Mononuclear cell (primary cell): ENCODE results near the gene SLX4IP. TPM values are rescaled to one million over a fixed set of nuclear protein-coding genes. Genes with fewer than 3 reads are reported as not detected.
"Not testable (repeated sequence)": the region's sequence is repeated elsewhere in the genome, so short reads cannot be mapped to it uniquely, and the experiment has no call there.

ENCODE experiments used
- H3K27me3 ChIP-seq: 2 replicates; pipeline ENCODE4 v1.6.0; 2011; ENCODE audit warnings: low read length, control low read depth; ENCODE audit not compliant: insufficient read depth
- H3K4me1 ChIP-seq: 2 replicates; pipeline ENCODE4 v1.5.1; 2011; ENCODE audit warnings: mild to moderate bottlenecking, low read length, control low read depth; ENCODE audit not compliant: insufficient read depth
- H3K4me3 ChIP-seq: 2 replicates; pipeline ENCODE4 v1.5.1; 2011; ENCODE audit warnings: mild to moderate bottlenecking, low read length, moderate library complexity
- H3K9me3 ChIP-seq: 2 replicates; pipeline ENCODE4 v1.5.1; 2011; ENCODE audit warnings: low read depth, mild to moderate bottlenecking, control low read depth, low read length
- total RNA-seq: library from RNA; depleted of rRNA; stranded (reverse); fragments of >200 nt; gene quantifications from one replicate; pipeline ENCODE4 v1.2.3, GENCODE V29; 2012

SLX4IP gene
- total RNA-seq, 1 donor = 1.2 TPM

DNA sequence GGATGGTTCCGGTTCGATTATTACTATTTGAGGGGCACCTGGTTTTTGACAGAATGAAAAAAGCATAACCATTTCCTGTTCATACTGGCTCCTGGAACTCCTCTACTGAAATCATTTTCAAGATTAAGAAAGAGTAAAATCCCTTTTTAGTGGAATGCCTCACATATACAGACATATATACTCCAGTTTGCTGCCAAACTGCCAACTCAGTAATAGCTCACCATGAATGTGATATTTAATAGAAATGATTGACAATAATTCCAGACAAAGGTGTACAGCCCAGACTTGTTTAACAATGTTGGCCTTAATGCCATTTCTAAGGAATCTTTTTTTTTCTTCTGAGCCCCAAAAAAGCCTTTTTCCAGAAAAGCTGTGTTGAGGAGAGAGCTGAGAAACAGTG is 145.6 kb downstream of the SLX4IP start:
- Histone ChIP-seq H3K27me3 (no peaks in the 10 kb centered on the region), H3K9me3 (no peaks in the 10 kb centered on the region), H3K4me1 (no peaks in the 10 kb centered on the region), H3K4me3 (no peak overlapping the region)

DNA sequence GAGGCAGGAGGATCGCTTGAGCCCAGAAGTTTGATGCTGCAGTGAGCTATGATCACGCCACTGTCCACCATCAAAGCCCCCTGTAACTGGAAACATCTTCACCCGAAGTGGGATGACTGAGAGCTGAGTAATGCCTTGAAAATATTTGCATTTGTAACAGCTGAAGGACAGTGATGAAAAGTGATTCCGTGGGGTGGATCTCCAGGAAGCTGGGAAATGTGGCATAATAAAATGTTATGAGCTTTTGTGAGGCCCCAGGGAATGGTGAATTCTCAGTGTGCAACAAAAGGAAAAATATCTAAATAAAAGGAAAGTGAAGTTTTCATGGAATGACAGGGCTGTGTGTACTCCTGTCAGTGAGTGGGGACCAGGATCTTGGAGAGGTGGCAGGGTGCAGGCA is 146.7 kb downstream of the SLX4IP start:
- Histone ChIP-seq H3K27me3 (no peaks in the 10 kb centered on the region), H3K9me3 (no peaks in the 10 kb centered on the region), H3K4me1 (no peaks in the 10 kb centered on the region), H3K4me3 (no peak overlapping the region)

DNA sequence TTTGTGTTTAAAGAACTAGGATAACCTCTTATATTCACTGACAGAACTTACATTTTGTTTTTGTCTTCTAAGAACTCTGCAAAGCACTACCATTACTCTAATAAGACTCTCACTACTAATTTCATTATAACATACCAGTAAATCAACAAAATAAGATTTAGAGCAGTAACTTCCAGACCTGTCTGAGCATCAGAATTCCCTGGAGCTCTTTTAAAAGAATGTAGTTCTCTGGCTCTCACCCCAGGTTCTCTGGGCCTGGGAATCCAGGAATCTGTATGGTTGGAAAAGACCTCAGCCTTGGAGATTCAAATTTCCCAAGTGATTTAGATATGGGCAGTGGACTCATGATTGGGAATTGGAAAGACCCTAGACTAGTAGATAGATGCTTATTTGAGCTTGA is 149.3 kb downstream of the SLX4IP start:
- H3K4me1 ChIP-seq = no peaks in the 10 kb centered on the region
- no peak overlapping the region for H3K4me3 ChIP-seq

DNA sequence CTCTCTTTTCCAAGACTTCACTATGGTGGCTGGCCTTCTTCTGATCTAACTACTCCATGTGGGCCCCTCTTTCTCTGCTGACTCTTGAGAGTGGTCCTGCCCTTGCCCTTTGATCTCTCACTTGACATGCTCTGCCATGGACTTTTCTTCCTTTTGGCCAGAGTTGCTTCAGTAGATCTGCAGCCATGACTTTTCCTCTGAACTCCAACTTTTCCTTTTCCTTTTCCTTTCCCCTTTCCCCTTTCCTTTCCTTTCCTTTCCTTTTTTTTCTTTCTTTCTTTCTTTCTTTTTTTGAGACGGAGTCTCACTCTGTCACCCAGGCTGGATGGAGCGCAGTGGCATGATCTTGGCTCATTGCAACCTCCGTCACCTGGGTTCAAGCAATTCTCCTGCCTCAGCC is 150.2 kb downstream of the SLX4IP start:
- H3K4me1 ChIP-seq = no peaks in the 10 kb centered on the region

More for the DNA sequence above, 149.3 kb downstream of the SLX4IP start:
- no peaks in the 10 kb centered on the region for H3K9me3 ChIP-seq
- no peaks in the 10 kb centered on the region for H3K27me3 ChIP-seq

DNA sequence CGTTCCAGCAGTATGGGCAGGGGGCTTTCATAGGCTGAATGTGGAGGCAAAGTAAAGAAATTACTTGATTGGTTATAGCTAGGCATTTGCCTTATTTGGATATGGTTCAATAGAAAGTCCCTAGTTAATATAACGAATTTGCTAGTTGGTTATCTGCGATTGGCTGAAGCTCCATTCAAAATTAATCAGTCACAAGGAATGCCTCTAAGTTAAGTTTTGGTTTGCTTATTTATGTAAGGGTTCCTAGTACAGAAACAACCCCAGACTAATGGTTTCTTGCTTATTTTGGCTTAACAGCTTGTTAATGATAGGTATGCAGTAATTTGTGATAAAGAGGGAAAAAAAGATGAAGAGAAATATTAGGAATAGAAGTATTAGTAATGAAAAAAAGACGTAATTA is 151.2 kb downstream of the SLX4IP start:
- Histone ChIP-seq H3K9me3 (no peaks in the 10 kb centered on the region), H3K4me1 (no peaks in the 10 kb centered on the region), H3K27me3 (no peaks in the 10 kb centered on the region), H3K4me3 (no peak overlapping the region)

More for the DNA sequence above, 150.2 kb downstream of the SLX4IP start:
- H3K27me3 ChIP-seq = no peaks in the 10 kb centered on the region
- H3K4me3 ChIP-seq = no peak overlapping the region
- no peaks in the 10 kb centered on the region for H3K9me3 ChIP-seq

DNA sequence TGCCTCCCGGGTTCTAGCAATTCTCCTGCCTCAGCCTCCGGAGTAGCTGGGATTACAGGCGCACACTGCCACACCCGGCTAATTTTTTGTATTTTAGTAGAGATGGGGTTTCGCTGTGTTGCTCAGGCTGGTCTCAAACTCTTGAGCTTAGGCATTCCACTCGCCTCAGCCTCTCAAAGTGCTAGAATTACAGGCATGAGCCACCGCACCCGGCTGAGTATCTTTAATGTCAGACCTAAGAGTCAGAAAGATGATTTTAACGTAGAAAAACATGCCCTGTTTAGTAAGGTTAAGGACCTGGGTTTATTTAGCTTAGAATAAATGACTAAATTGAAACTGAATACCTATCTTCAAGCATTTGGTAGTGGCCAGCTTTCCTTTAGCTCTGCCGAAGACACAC is 155.3 kb downstream of the SLX4IP start:
- not testable (repeated sequence) for H3K4me3 ChIP-seq, H3K4me1 ChIP-seq

DNA sequence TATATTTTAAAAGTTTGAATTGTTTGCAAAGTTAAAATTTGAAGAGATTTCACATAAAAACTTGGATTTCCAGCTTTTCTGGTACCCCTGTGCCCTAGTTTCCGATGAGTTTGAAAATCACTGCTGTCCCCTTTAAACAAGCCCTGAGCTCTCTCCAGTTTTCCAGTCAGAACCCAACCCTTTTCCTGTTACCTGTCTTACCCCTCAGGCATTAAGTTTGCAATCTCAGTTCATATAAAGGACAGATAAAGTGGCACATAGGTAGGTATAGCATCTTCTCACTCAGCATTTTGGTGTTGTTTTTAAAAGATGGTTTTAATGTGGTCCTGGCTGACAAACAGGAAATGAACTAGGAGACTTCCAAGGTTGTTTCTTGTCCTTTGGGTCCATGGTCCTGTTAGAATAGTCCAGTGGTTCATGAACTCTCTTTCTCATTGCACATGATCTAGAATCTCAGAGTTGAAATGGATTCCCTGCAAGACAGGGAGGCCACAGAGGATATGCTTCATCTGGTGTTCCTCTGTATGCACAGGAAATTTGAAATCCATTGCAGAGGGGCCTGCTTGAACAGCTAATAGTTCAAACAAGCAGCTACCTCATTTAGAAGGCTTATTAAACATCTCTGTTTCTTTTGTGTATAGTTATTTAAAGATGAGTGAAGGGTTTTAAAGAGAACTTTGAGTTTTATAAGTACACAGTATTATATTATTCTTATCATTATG is 156.0 kb downstream of the SLX4IP start:
- H3K9me3 ChIP-seq = no peaks in the 10 kb centered on the region
- no peaks in the 10 kb centered on the region for H3K4me1 ChIP-seq
- H3K27me3 ChIP-seq = no peaks in the 10 kb centered on the region
- H3K4me3 ChIP-seq = no peak overlapping the region

More for the DNA sequence above, 155.3 kb downstream of the SLX4IP start:
- not testable (repeated sequence) for H3K27me3 ChIP-seq, H3K9me3 ChIP-seq

DNA sequence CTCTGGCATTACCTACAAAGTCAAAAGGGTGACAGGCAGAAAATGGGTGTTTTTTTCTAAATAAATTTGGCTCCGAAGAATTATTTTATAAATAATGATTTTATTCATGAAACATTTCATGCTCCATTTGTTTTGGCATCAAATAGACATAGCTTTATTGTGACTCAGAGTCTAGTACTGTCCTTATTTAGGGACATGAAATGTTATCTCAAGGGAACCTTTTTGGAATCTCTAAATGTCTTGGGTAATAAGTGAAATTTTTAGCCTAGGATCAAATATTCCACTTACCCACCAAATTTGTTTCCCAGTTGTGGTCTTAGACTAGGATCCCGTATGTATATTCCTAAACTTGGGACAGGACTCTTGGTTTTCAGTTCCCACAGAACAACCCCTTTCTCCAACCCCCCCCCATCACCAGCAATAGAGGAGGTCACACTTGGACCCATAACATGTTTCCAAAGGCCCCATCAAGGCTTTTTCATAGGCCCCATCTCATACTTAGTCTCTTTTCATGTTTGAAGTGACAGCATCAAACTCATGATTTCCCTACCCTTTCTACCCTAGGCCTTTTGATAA is 156.9 kb downstream of the SLX4IP start:
- Histone ChIP-seq H3K27me3 (no peaks in the 10 kb centered on the region), H3K4me3 (no peak overlapping the region), H3K4me1 (peaks cover 2% of the 10 kb centered on the region), H3K9me3 (no peaks in the 10 kb centered on the region)

DNA sequence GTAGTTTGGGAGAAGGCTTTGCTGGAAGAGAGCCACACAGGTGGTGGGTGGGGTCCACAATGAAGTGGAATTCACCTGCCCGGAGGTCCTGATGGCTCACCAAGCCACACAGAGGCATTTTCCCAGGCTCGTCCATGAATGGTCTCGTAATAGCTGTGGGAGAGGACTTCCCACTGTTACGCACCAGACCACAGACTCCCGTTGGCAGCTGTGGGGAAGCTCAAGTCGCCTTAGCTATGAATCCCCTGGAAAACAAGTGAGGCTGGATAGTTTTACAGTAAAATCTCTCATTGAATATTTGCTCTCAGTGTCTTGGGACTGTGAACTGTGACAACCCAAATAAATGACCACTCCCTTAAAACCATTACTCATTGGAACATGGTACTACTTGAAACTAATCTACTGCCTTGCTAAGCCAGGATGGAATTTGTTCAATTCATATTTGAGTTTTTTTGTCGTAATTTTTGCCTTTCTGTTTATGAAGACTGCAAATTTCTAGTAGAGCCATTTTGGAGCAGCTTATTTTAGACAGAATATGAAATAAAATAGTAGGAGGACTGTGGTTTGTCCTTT is 159.3 kb downstream of the SLX4IP start:
- no peak overlapping the region for H3K4me3 ChIP-seq
- H3K9me3 ChIP-seq = no peaks in the 10 kb centered on the region
- H3K27me3 ChIP-seq = no peaks in the 10 kb centered on the region
- H3K4me1 ChIP-seq = peaks cover 4% of the 10 kb centered on the region

DNA sequence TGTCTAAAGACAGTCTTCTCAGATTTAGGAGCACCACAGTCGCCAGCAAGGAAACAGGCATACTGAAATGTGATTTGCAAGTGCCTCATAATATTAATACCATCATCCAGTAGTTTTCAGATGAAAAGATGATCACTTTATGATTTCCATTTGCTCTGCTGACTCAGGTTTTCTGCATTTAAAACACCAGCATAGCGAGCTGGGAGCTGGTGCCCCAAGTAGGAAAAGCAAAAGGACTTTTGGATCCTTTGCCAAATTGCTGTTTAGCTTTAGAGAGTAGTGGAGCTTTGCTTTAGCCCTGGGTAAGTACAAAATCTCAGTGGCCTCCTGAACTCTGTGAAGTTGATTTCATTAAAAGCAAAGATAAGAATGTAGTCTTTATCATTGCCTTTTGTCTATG is 160.2 kb downstream of the SLX4IP start:
- Histone ChIP-seq H3K27me3 (no peaks in the 10 kb centered on the region), H3K4me3 (no peak overlapping the region), H3K4me1 (peaks cover 4% of the 10 kb centered on the region), H3K9me3 (no peaks in the 10 kb centered on the region)

DNA sequence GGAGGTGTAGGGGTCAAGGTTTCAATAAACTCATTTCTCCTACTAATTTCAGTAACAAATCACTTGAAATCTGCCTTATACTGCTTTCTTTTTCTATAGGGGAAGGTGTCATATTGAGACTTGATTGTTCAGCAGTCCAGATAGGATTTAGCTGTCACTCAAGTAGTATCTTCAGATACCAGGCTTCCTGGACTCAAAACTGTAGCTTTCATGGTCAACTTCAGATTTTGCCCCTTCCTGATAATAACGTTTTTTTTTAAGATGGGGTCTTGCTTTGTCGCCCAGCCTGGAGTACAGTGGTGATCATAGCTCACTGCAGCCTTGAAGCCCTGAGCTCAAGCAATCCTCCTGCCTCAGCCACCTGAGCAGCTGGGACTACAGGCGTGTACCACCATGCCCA is 160.9 kb downstream of the SLX4IP start:
- Histone ChIP-seq H3K27me3 (no peaks in the 10 kb centered on the region), H3K4me1 (peaks cover 4% of the 10 kb centered on the region), H3K9me3 (no peaks in the 10 kb centered on the region), H3K4me3 (no peak overlapping the region)

DNA sequence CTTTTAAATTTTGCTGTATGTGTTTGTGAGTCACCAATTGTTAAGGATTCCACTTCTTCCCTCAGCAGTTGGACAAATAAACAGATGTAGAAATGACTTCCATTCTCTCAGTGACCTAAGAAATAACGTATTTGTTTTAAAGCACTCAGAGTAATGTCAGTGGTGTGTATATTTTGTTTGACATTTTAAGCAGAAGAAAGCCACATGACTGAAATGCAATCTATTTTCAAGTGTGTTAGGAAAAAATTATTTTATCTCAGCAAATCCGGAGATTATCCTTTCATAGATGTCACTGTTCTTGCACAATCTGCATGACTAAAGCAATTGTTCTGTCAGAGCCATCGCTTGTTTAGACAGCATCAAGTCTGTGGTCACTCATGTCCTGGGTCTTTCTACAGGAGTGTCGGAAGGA is 161.6 kb downstream of the SLX4IP start:
- Histone ChIP-seq H3K4me3 (no peak overlapping the region), H3K27me3 (no peaks in the 10 kb centered on the region), H3K9me3 (no peaks in the 10 kb centered on the region), H3K4me1 (peaks cover 4% of the 10 kb centered on the region)

DNA sequence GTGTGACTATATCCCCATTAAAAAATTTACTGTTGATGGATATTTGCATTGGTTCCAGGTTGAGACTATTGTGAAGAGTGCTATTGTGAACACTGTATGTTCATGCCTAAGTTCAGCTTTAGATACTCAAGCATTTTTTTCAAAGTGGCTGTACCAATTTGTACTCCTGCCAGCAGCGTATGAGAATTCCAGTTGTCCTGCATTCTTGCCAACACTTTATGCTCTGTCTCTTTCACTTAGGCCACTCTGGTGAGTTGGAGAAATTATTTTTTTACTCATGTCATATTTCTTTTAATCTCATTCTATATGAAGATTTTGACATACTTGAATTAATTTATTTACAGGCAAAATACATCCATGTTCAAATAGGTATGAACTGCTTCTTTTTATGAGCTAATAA is 162.5 kb downstream of the SLX4IP start:
- Histone ChIP-seq H3K4me3 (no peak overlapping the region), H3K9me3 (no peaks in the 10 kb centered on the region), H3K27me3 (no peaks in the 10 kb centered on the region), H3K4me1 (peaks cover 4% of the 10 kb centered on the region)

DNA sequence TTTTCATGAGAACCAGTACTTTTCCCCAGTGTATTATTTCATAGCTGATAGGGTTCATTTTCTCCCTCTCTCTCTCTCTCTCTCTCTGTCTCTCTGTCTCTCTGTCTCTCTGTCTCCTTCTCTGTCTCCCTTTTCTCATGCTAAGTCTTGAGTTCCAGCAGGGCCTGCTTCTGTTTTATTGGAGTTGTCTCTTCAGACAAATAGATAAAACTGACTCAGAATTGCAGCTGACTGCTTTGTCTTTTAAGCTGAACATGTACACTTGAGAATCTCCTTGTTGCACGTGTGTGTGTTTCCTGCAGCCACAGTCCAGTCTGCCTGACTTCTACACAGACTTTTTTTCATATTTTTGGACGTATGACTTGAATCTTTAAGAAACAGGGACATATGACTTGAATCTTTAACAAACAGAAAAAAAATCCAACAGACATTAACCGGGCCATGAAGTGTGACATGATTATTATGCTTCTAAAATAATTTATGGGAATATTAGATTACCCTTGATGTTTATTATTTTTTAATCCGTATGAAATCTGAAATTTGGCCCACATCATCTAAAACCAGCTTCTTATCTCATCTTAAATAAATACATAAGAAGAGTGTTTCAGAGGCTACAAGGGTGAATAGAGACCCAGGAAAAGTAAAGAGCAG is 167.2 kb downstream of the SLX4IP start:
- Histone ChIP-seq H3K4me3 (no peak overlapping the region), H3K27me3 (no peaks in the 10 kb centered on the region), H3K9me3 (no peaks in the 10 kb centered on the region), H3K4me1 (no peaks in the 10 kb centered on the region)

DNA sequence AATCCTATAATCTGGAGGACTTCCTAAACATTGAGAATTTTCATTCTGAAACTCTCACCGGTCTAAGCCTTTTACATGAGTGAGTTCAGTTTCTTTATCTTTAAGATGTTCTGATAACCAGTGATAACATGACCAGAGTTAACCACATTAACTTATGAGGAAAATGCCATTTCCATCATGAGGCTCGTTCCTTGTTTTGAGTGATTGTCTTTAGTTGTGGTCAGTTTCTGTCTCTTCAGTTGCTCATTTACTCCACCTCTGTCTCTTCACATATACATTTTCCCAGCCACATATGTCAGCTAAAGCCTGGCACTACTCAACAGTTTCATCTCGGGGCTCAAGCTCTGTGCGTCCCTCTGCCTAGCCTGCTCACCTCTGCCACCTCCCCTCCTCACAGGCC is 168.3 kb downstream of the SLX4IP start:
- Histone ChIP-seq H3K9me3 (no peaks in the 10 kb centered on the region), H3K4me3 (no peak overlapping the region), H3K4me1 (no peaks in the 10 kb centered on the region), H3K27me3 (no peaks in the 10 kb centered on the region)
